Activated CD4-positive, alpha-beta T cell treated with anti-CD3 and anti-CD28 coated beads, Interleukin-2, Interleukin-4, amounts not matched to agents 100 ng/mL and 50 ng/mL, durations not matched to agents 16 hours and 8 hours (primary cell): Measurements from ENCODE around the gene MAP1LC3B.
A peak's percentile ranks its signal among the peaks of the same experiment; 100 is the strongest.

Experiments
- DNase-seq: peaks from one replicate; pipeline ENCODE4 v3.0.0-alpha.2; 2020; ENCODE audit warnings: low spot score

Gene MAP1LC3B

GRCh38 chr16:87432330-87432915 is 40.3 kb downstream of the MAP1LC3B start:
- no peak for DNase-seq

- no peak for DNase-seq
Measured at GRCh38 chr16:87434146-87434667, 42.1 kb downstream of the MAP1LC3B start.

- no peak for DNase-seq
Measured at GRCh38 chr16:87435372-87436224, 43.5 kb downstream of the MAP1LC3B start.

GRCh38 chr16:87436225-87437172 is 44.4 kb downstream of the MAP1LC3B start:
- peak; percentile 64 for DNase-seq

GRCh38 chr16:87437327-87437726 is 45.2 kb downstream of the MAP1LC3B start:
- no peak for DNase-seq

GRCh38 chr16:87437911-87438610 is 45.9 kb downstream of the MAP1LC3B start:
- DNase-seq, result no peak

- no peak for DNase-seq
Measured at GRCh38 chr16:87438611-87438985, 46.5 kb downstream of the MAP1LC3B start.

GRCh38 chr16:87439926-87440325 is 47.8 kb downstream of the MAP1LC3B start:
- no peak for DNase-seq

GRCh38 chr16:87441886-87442580 is 49.9 kb downstream of the MAP1LC3B start:
- no peak for DNase-seq

GRCh38 chr16:87442581-87442966 is 50.4 kb downstream of the MAP1LC3B start:
- no peak for DNase-seq

GRCh38 chr16:87443016-87443415 is 50.9 kb downstream of the MAP1LC3B start:
- no peak for DNase-seq

- no peak for DNase-seq
Measured at GRCh38 chr16:87443964-87444363, 51.8 kb downstream of the MAP1LC3B start.

- DNase-seq, result no peak
Measured at GRCh38 chr16:87445486-87445885, 53.4 kb downstream of the MAP1LC3B start.

- no peak for DNase-seq
Measured at GRCh38 chr16:87446479-87446878, 54.3 kb downstream of the MAP1LC3B start.

GRCh38 chr16:87447323-87447722 is 55.2 kb downstream of the MAP1LC3B start:
- no peak for DNase-seq

GRCh38 chr16:87448866-87449265 is 56.7 kb downstream of the MAP1LC3B start:
- DNase-seq, result no peak

GRCh38 chr16:87451563-87452210 is 59.6 kb downstream of the MAP1LC3B start:
- no peak for DNase-seq

- no peak for DNase-seq
Measured at GRCh38 chr16:87453326-87453725, 61.2 kb downstream of the MAP1LC3B start.
